HFFc6 (cell line): ENCODE results near the gene ALG9. TPM values are rescaled to one million over a fixed set of nuclear protein-coding genes. Genes with fewer than 3 reads are reported as not detected.

Source experiments
- DNase-seq: peaks from one replicate; pipeline ENCODE4 v3.0.0-alpha.2; 2018
- H3K27ac Mint-ChIP-seq: 2 replicates; pipeline ENCODE4 v1.8.0; 2020; ENCODE audit warnings: mild to moderate bottlenecking, mixed read lengths
- H3K27me3 Mint-ChIP-seq: 2 replicates; pipeline ENCODE4 v1.8.0; 2021; ENCODE audit warnings: mild to moderate bottlenecking, moderate library complexity, mixed read lengths; ENCODE audit not compliant: insufficient read depth
- H3K36me3 Mint-ChIP-seq: 2 replicates; pipeline ENCODE4 v1.8.0; 2021; ENCODE audit warnings: low read depth, mixed read lengths
- H3K4me1 Mint-ChIP-seq: 2 replicates; pipeline ENCODE4 v1.8.0; 2020; ENCODE audit warnings: low read depth, mixed read lengths
- H3K4me3 Mint-ChIP-seq: 2 replicates; pipeline ENCODE4 v1.8.0; 2020; ENCODE audit warnings: mild to moderate bottlenecking, moderate library complexity, mixed read lengths
- H3K9me3 Mint-ChIP-seq: 2 replicates; pipeline ENCODE4 v1.8.0; 2020; ENCODE audit warnings: mild to moderate bottlenecking, mixed read lengths
- CTCF ChIP-seq: fragments of 200-600 bp; sonication (generic); IDR thresholded peaks from 2 replicates; pipeline ENCODE4 v1.5.0; 2021; ENCODE audit warnings: antibody characterized with exemption, mild to moderate bottlenecking
- total RNA-seq, 6 experiments: library from RNA; stranded (reverse); fragmentation: NEBNext Ultra II Directional; extraction: Animal tissue kit (Norgen Biotek cat#: 25700); gene quantifications; 2 replicates in 1 of 6; 3 replicates in 5 of 6; pipeline ENCODE4 v1.2.3, GENCODE V29; 2021

The ALG9 gene
- total RNA-seq, 6 experiments from 2014 or later, result 31.1 to 44.2 (median 36.5) TPM

GRCh38 chr11:111916768-111917167 is 45.4 kb upstream of the ALG9 start:
- no peak for DNase-seq
- Mint-ChIP-seq H3K4me3 (no peak overlapping the region), H3K27ac (no peak overlapping the region), H3K4me1 (peaks cover 30% of the 10 kb centered on the region), H3K9me3 (no peaks in the 10 kb centered on the region), H3K36me3 (no peaks in the 10 kb centered on the region), H3K27me3 (peaks cover 3% of the 10 kb centered on the region)
- TF ChIP-seq CTCF, result no peak

- H3K27me3 Mint-ChIP-seq, result peaks cover 5% of the 10 kb centered on the region
- H3K9me3 Mint-ChIP-seq, result no peaks in the 10 kb centered on the region
- H3K36me3 Mint-ChIP-seq, result no peaks in the 10 kb centered on the region
- H3K4me1 Mint-ChIP-seq, result peaks cover 36% of the 10 kb centered on the region
- H3K4me3 Mint-ChIP-seq, result peak overlapping the region; percentile 81
- H3K27ac Mint-ChIP-seq, result peak overlapping the region; percentile 90
- no peak for TF ChIP-seq CTCF
- DNase-seq, result peak; percentile 75
These were observed 42.6 kb upstream of the ALG9 start for GRCh38 chr11:111913997-111914396.

- Mint-ChIP-seq H3K27me3 (peaks cover 5% of the 10 kb centered on the region), H3K4me1 (peaks cover 36% of the 10 kb centered on the region), H3K9me3 (no peaks in the 10 kb centered on the region), H3K4me3 (peak overlapping the region; percentile 81), H3K27ac (peak overlapping the region; percentile 90), H3K36me3 (peaks cover 5% of the 10 kb centered on the region; the same call in 1 of the 2 replicates)
- no peak for TF ChIP-seq CTCF
- no peak for DNase-seq
These were observed 41.9 kb upstream of the ALG9 start for GRCh38 chr11:111913031-111913861.

- TF ChIP-seq CTCF, result no peak
- Mint-ChIP-seq H3K27me3 (peaks cover 5% of the 10 kb centered on the region), H3K4me1 (peaks cover 36% of the 10 kb centered on the region), H3K9me3 (no peaks in the 10 kb centered on the region), H3K36me3 (peaks cover 5% of the 10 kb centered on the region; the same call in 1 of the 2 replicates), H3K27ac (peak within 1 kb of the TSS; percentile 90), H3K4me3 (peak within 1 kb of the TSS; percentile 81)
- no peak for DNase-seq
These were observed 41.2 kb upstream of the ALG9 start, which contains the start of gene HSPB2 for GRCh38 chr11:111912535-111912934. HSPB2 (plus strand) TSS chr11:111912734; CDS start chr11:111912830, 96 bp downstream.

GRCh38 chr11:111911563-111912401 is 40.4 kb upstream of the ALG9 start, which contains the start of gene CRYAB:
CRYAB (minus strand) TSS chr11:111911770; CDS start chr11:111911724, 46 bp downstream.
- H3K27me3 Mint-ChIP-seq, result peaks cover 4% of the 10 kb centered on the region
- H3K27ac Mint-ChIP-seq, result peak within 1 kb of the TSS; percentile 90
- TF ChIP-seq CTCF, result no peak
- H3K4me1 Mint-ChIP-seq, result peaks cover 36% of the 10 kb centered on the region
- DNase-seq, result peak; percentile 94
- H3K36me3 Mint-ChIP-seq, result peaks cover 5% of the 10 kb centered on the region; the same call in 1 of the 2 replicates
- H3K4me3 Mint-ChIP-seq, result peak within 1 kb of the TSS; percentile 81
- H3K9me3 Mint-ChIP-seq, result no peaks in the 10 kb centered on the region
